ENCODE results near the gene C1GALT1.

C1GALT1 gene

GRCh38 chr7:7254908-7255307, 72.6 kb downstream of the C1GALT1 start:
- H3K27ac ChIP-seq = no peak overlapping the region
- TF ChIP-seq CTCF (conservative IDR thresholded peaks at IDR 0.05) (no peak), ZFX (IDR thresholded peaks at IDR 0.05) (no peak)

GRCh38 chr7:7256731-7257274, 74.5 kb downstream of the C1GALT1 start:
- H3K27ac ChIP-seq = no peak overlapping the region
- TF ChIP-seq ZFX (IDR thresholded peaks at IDR 0.05) (no peak), CTCF (conservative IDR thresholded peaks at IDR 0.05) (no peak)

- TF ChIP-seq ZFX (IDR thresholded peaks at IDR 0.05) = no peak
- TF ChIP-seq CTCF (conservative IDR thresholded peaks at IDR 0.05) = no peak
- no peak overlapping the region for H3K27ac ChIP-seq
Measured at GRCh38 chr7:7257899-7258692, 75.8 kb downstream of the C1GALT1 start.

- no peak for TF ChIP-seq ZFX (IDR thresholded peaks at IDR 0.05)
- no peak for TF ChIP-seq CTCF (conservative IDR thresholded peaks at IDR 0.05)
- no peak overlapping the region for H3K27ac ChIP-seq
Measured at GRCh38 chr7:7261863-7262262, 79.5 kb downstream of the C1GALT1 start.

- no peak overlapping the region for H3K27ac ChIP-seq
- TF ChIP-seq ZFX (IDR thresholded peaks at IDR 0.05) = no peak
- no peak for TF ChIP-seq CTCF (conservative IDR thresholded peaks at IDR 0.05)
Measured at GRCh38 chr7:7263297-7264230, 81.2 kb downstream of the C1GALT1 start.

- H3K27ac ChIP-seq = no peak overlapping the region
- TF ChIP-seq ZFX (IDR thresholded peaks at IDR 0.05) (no peak), CTCF (conservative IDR thresholded peaks at IDR 0.05) (no peak)
Measured at GRCh38 chr7:7264306-7265040, 82.1 kb downstream of the C1GALT1 start.

Data from C4-2B (cell line).